CD14-positive monocyte (primary cell): ENCODE results near the gene DLK1. TPM values are rescaled to one million over a fixed set of nuclear protein-coding genes. Genes with fewer than 3 reads are reported as not detected.

Experiments used
- DNase-seq, 3 donors: peaks; one replicate each; pipeline ENCODE4 v3.0.0-alpha.2; 2011 to 2022
- H2AFZ ChIP-seq: 2 replicates; pipeline ENCODE4 v1.6.0; 2012; ENCODE audit warnings: mild to moderate bottlenecking, low read depth, low read length, inconsistent platforms; ENCODE audit not compliant: insufficient read depth, poor library complexity, severe bottlenecking
- H3K27ac ChIP-seq, 2 donors: 1 replicate in 1 of 2; 2 replicates in 1 of 2; pipeline ENCODE4 v1.5.1; 2012 to 2013; ENCODE audit warnings: low read length in 2 of 2, control low read depth in 1 of 2, inconsistent platforms in 1 of 2, low read depth in 1 of 2, mild to moderate bottlenecking in 1 of 2
- H3K27me3 ChIP-seq, 2 donors: one replicate each; pipeline versions ENCODE4 v1.6.0 to v1.6.1; 2011 to 2013; ENCODE audit warnings: low read length in 2 of 2; ENCODE audit not compliant: control insufficient read depth in 2 of 2, insufficient read depth in 2 of 2
- H3K36me3 ChIP-seq, 2 donors: replicated peaks in 1 of 2; 1 replicate in 1 of 2; 2 replicates in 1 of 2; pipeline versions ENCODE4 v1.5.1 to v1.6.1; 2012 to 2013; ENCODE audit warnings: low read length in 2 of 2, control low read depth in 1 of 2, inconsistent platforms in 1 of 2, mild to moderate bottlenecking in 1 of 2; ENCODE audit not compliant: insufficient read depth in 2 of 2, control insufficient read depth in 1 of 2
- H3K4me1 ChIP-seq, 2 donors: 1 replicate in 1 of 2; 2 replicates in 1 of 2; pipeline versions ENCODE4 v1.5.1 to v1.6.1; 2012 to 2013; ENCODE audit warnings: low read length in 2 of 2, control low read depth in 1 of 2, inconsistent platforms in 1 of 2, mild to moderate bottlenecking in 1 of 2, moderate library complexity in 1 of 2; ENCODE audit not compliant: insufficient read depth in 2 of 2, control insufficient read depth in 1 of 2
- H3K4me2 ChIP-seq: replicated peaks from 2 replicates; pipeline ENCODE3; 2012; ENCODE audit warnings: low read length, moderate library complexity, mild to moderate bottlenecking; ENCODE audit not compliant: poor library complexity, severe bottlenecking; ENCODE audit errors: extremely low read depth
- H3K4me3 ChIP-seq, 3 experiments: fragments of 200-600 bp in 1 of 3; sonication (generic) in 1 of 3; replicated peaks in 1 of 3; 1 replicate in 2 of 3; 2 replicates in 1 of 3; pipeline ENCODE4 v1.5.1; 2011 to 2013; ENCODE audit warnings: low read length in 3 of 3, mild to moderate bottlenecking in 3 of 3, control low read depth in 2 of 3, low read depth in 2 of 3, inconsistent platforms in 1 of 3, moderate library complexity in 1 of 3
- H3K79me2 ChIP-seq: 2 replicates; pipeline ENCODE4 v1.6.0; 2012; ENCODE audit warnings: mild to moderate bottlenecking, control low read depth, inconsistent platforms, low read length, moderate library complexity; ENCODE audit not compliant: insufficient read depth
- H3K9ac ChIP-seq: 2 replicates; pipeline ENCODE4 v1.6.0; 2017; ENCODE audit warnings: low read length, mild to moderate bottlenecking; ENCODE audit not compliant: insufficient read depth, poor library complexity, severe bottlenecking
- H3K9me3 ChIP-seq, 2 donors: replicated peaks in 1 of 2; 1 replicate in 1 of 2; 2 replicates in 1 of 2; pipeline versions ENCODE4 v1.5.1 to v1.6.1; 2012 to 2013; ENCODE audit warnings: low read length in 2 of 2, control low read depth in 1 of 2; ENCODE audit not compliant: control insufficient read depth in 1 of 2, insufficient read depth in 1 of 2
- H4K20me1 ChIP-seq: 2 replicates; pipeline ENCODE4 v1.6.0; 2012; ENCODE audit warnings: mild to moderate bottlenecking, low read length, control low read depth, moderate library complexity; ENCODE audit not compliant: insufficient read depth
- H3K27ac Mint-ChIP-seq, 7 donors: one replicate each; pipeline ENCODE4 v1.8.0; 2020; ENCODE audit warnings: mild to moderate bottlenecking in 7 of 7, mixed read lengths in 7 of 7, moderate library complexity in 6 of 7, inconsistent platforms in 2 of 7
- H3K27me3 Mint-ChIP-seq, 3 donors: one replicate each; pipeline ENCODE4 v1.8.0; 2021 to 2022; ENCODE audit warnings: low read depth in 3 of 3, mild to moderate bottlenecking in 3 of 3, mixed read lengths in 3 of 3, moderate library complexity in 3 of 3, inconsistent platforms in 1 of 3
- H3K36me3 Mint-ChIP-seq, 2 donors: one replicate each; pipeline ENCODE4 v1.8.0; 2020; ENCODE audit warnings: mixed read lengths in 2 of 2, inconsistent platforms in 1 of 2, mild to moderate bottlenecking in 1 of 2
- H3K4me1 Mint-ChIP-seq: one replicate; pipeline ENCODE4 v1.8.0; 2020; ENCODE audit warnings: mild to moderate bottlenecking, mixed read lengths
- H3K4me3 Mint-ChIP-seq, 2 donors: one replicate each; pipeline ENCODE4 v1.8.0; 2020; ENCODE audit warnings: mild to moderate bottlenecking in 2 of 2, mixed read lengths in 2 of 2, moderate library complexity in 1 of 2
- H3K9me3 Mint-ChIP-seq, 7 donors: one replicate each; pipeline ENCODE4 v1.8.0; 2020 to 2022; ENCODE audit warnings: mixed read lengths in 7 of 7, mild to moderate bottlenecking in 6 of 7, moderate library complexity in 6 of 7, inconsistent platforms in 2 of 7
- WGBS: methylation state at CpG from one replicate; pipeline ENCODE4 v1.1.5; 2013; ENCODE audit warnings: missing lambda C conversion rate; ENCODE audit not compliant: insufficient coverage; 5-methylcytosine and 5-hydroxymethylcytosine counted together
- intact Hi-C, 2 donors: fragments of 100-400 bp; cut with micrococcal nuclease; formaldehyde crosslinking; loops; one replicate each; pipeline versions ENCODE4 v1.15.0 to v1.15.1; 2023
- polyA plus RNA-seq, 3 donors: library from polyadenylated mRNA; depleted of rRNA in 1 of 3; unstranded in 2 of 3; stranded (reverse) in 1 of 3; fragments of 300-500 nt in 2 of 3; fragments of >200 nt in 1 of 3; fragmentation: Illumina TruSeq in 2 of 3; gene quantifications; 1 replicate in 2 of 3; 2 replicates in 1 of 3; pipeline ENCODE4 v1.2.3, GENCODE V29; 2012 to 2021
- TF ChIP-seq, protein P1 (sequence below): fragments of 200-600 bp; IDR thresholded peaks from one replicate; pipeline ENCODE4 v1.8.0; 2022; ENCODE audit warnings: antibody characterized with exemption, mild to moderate bottlenecking

DLK1 gene
- polyA plus RNA-seq, 3 donors, result 0.04 TPM; not detected in 2

DNA sequence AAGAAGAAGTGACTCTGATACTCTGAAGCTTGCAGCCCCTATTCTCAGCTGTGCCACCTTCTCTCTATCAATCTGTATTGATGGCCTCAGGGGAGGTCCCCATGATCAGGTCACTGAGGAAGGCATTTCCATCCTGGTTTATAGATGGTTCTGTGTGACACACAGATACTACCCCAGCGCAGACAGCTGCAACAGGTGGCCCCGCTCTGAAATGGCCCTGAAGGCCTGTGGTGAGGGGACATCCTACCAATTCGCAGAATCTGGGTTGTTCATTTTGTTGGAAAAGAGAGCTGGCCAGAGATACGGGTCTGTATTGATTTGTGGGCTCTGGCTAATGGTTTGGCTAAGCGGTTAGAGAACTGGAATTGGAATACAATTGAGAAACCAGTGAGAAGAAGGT lies 21.7 kb downstream of the DLK1 start:
- Histone ChIP-seq H3K27me3 (no peaks in the 10 kb centered on the region), H4K20me1 (no peaks in the 10 kb centered on the region), H3K36me3 (no peaks in the 10 kb centered on the region), H3K4me2 (no peak overlapping the region), H3K27ac (no peak overlapping the region), H3K9me3 (no peaks in the 10 kb centered on the region), H3K9ac (no peak overlapping the region), H3K4me3 (no peak overlapping the region), H3K79me2 (no peaks in the 10 kb centered on the region), H2AFZ (no peak overlapping the region), H3K4me1 (no peaks in the 10 kb centered on the region)
- peaks cover 0 to 4% (median 2%) of the 10 kb centered on the region in 7 donors for H3K9me3 Mint-ChIP-seq
- H3K27ac Mint-ChIP-seq, result no peak overlapping the region
- no peak for DNase-seq
- peaks cover 0 to 7% (median 5%) of the 10 kb centered on the region in 3 donors for H3K27me3 Mint-ChIP-seq
- no peaks in the 10 kb centered on the region for H3K36me3 Mint-ChIP-seq
- intact Hi-C loops, result no loop called here
- WGBS, result 48% methylated on average over 3 of the region's 5 CpGs
- no peak overlapping the region for H3K4me3 Mint-ChIP-seq
- TF ChIP-seq, protein P1, sequence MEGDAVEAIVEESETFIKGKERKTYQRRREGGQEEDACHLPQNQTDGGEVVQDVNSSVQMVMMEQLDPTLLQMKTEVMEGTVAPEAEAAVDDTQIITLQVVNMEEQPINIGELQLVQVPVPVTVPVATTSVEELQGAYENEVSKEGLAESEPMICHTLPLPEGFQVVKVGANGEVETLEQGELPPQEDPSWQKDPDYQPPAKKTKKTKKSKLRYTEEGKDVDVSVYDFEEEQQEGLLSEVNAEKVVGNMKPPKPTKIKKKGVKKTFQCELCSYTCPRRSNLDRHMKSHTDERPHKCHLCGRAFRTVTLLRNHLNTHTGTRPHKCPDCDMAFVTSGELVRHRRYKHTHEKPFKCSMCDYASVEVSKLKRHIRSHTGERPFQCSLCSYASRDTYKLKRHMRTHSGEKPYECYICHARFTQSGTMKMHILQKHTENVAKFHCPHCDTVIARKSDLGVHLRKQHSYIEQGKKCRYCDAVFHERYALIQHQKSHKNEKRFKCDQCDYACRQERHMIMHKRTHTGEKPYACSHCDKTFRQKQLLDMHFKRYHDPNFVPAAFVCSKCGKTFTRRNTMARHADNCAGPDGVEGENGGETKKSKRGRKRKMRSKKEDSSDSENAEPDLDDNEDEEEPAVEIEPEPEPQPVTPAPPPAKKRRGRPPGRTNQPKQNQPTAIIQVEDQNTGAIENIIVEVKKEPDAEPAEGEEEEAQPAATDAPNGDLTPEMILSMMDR, result no peak
- no peaks in the 10 kb centered on the region for H3K4me1 Mint-ChIP-seq

DNA sequence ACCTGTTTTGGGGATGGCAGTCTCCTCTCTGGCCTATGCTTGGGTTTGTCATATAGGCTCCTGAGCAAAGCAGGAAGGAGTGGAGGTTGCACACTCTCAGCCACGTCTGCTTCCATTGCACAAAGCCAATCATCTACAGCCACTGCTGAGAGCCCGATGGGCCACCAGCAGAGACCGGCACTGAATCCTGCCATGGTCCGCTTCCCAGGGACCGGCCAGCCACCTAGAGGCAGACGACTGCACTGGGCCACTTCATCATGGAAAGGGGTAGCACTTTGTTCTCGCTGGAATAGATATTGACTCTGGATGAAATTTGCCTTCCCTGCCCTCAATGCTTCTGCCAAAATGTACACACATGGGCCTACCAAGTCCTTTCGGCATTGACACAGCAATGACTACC lies 22.3 kb downstream of the DLK1 start:
- H4K20me1 ChIP-seq, result no peaks in the 10 kb centered on the region
- H3K27me3 Mint-ChIP-seq, result peaks cover 0 to 7% (median 6%) of the 10 kb centered on the region in 3 donors
- H3K9ac ChIP-seq, result no peak overlapping the region
- DNase-seq, result no peak
- intact Hi-C loops, result no loop called here
- H3K36me3 Mint-ChIP-seq, result no peaks in the 10 kb centered on the region
- no peaks in the 10 kb centered on the region for H3K27me3 ChIP-seq
- H2AFZ ChIP-seq, result no peak overlapping the region
- 71% methylated on average over 4 of the region's 8 CpGs for WGBS
- no peak overlapping the region for H3K4me2 ChIP-seq
- no peak overlapping the region for H3K4me3 ChIP-seq
- H3K4me1 Mint-ChIP-seq, result no peaks in the 10 kb centered on the region
- H3K9me3 ChIP-seq, result no peaks in the 10 kb centered on the region
- peaks cover 0 to 4% (median 2%) of the 10 kb centered on the region in 7 donors for H3K9me3 Mint-ChIP-seq
- no peaks in the 10 kb centered on the region for H3K36me3 ChIP-seq
- TF ChIP-seq, protein P1, result no peak
- H3K79me2 ChIP-seq, result no peaks in the 10 kb centered on the region
- no peak overlapping the region for H3K27ac Mint-ChIP-seq
- H3K4me1 ChIP-seq, result no peaks in the 10 kb centered on the region
- no peak overlapping the region for H3K4me3 Mint-ChIP-seq
- no peak overlapping the region for H3K27ac ChIP-seq
